Measurements from ENCODE around the gene TCEA2.

DNA sequence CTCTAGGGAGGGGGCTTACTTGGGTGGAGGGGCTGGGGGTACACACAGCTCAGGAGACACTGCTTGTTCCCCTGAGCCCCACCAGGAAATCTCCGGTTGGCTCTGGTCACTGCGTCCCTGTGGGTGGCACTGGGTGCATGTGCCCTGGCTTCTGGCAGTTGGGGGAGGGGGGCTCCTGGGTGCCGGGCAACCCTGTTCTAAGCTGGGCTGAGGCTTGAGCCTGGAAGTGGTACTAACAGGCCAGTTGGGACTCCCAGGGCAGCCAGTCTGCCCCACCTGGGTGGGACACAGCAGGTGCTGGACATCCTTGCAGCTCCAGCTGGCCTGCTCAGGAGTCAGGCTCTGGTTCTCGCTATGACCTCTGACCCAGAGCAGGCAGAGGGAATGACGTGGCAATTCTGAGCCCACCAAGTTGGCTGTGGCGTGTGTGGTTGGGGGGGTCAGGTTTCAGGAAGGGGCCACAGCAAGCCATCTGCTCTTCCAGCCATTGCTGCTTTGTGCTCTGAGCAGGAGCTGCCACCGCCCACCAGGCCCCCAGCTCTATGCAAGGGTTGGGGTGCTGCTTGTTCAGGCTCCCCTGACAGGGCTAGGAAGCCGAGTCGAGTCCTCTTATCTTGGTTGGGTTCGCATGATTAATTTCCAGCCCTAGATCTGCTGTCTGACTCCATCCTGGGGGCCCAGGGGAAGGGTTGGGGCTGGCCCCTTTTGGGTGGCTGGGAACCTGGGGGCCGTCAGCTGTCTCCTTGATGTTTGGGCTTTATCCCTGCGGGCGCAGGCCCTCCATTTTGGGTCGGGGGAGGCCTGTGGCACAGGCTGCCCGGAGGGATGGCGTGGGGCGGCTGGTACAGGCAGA is 26.4 kb upstream of the TCEA2 start:
- TF ChIP-seq POLR2A (IDR thresholded peaks at IDR 0.05; ENCODE audit: low read length) (no peak), GATA1 (IDR thresholded peaks at IDR 0.05; ENCODE audit: low read depth, low read length) (no peak)

Data from erythroblast (primary cell).